K562 (cell line): ENCODE measurements around the gene DGLUCY. TPM values are rescaled to one million over a fixed set of nuclear protein-coding genes. Genes with fewer than 3 reads are reported as not detected.

Experiments used
- ATAC-seq: fragments of 200-7000 bp; cut with Tn5 transposase; 3 replicates; pipeline ENCODE4 v1.9.1; 2020; ENCODE audit warnings: moderate library complexity
- BruUV-seq: library from RNA; stranded (reverse); fragments of 400-500 nt; replicated peaks from 2 replicates; lab custom pipeline; 2021; lab: Mats Ljungman, UMichigan
- CTCF ChIA-PET: fragments of 300-600 bp; formaldehyde crosslinking; extraction: SDS; loops from one replicate; lab custom pipeline; 2021; ENCODE audit warnings: low intra/inter-chr PET ratio; lab: Yijun Ruan, JAX
- POLR2A ChIA-PET: fragments of 300-600, 350-650 bp; sonication (Branson Sonifier 250); formaldehyde crosslinking; extraction: SDS; loops from one replicate; lab custom pipeline; 2021; ENCODE audit warnings: antibody characterized with exemption, inconsistent platforms; lab: Yijun Ruan, JAX
- DNase-seq, 4 experiments: peaks; one replicate each; pipeline versions ENCODE4 v3.0.0 to v3.0.0-alpha.2; 2011 to 2018; ENCODE audit warnings: low spot score in 3 of 4, mixed read lengths in 3 of 4; ENCODE audit errors: extremely low read depth in 1 of 4
- FAIRE-seq: peaks from 2 replicates; lab custom pipeline; 2011; peaks lifted over from hg19 to GRCh38; lab: Jason Lieb, UNC
- H2AFZ ChIP-seq: 2 replicates; pipeline ENCODE4 v1.6.0; 2011; ENCODE audit warnings: low read depth, low read length, control low read depth, inconsistent platforms
- H3K27ac ChIP-seq: fragments of 200-600 bp; 3 replicates; pipeline ENCODE4 v1.8.0; 2011; ENCODE audit warnings: low read depth, mild to moderate bottlenecking, control low read depth, inconsistent platforms, low read length, moderate library complexity, mixed read lengths; ENCODE audit errors: extremely low read depth
- H3K27me3 ChIP-seq, 2 experiments: fragments of 300-600 bp in 1 of 2; 2 replicates in 1 of 2; 3 replicates in 1 of 2; pipeline versions ENCODE4 v1.6.0 to v1.8.0; 2011; ENCODE audit warnings: inconsistent platforms in 2 of 2, low read length in 2 of 2, mild to moderate bottlenecking in 1 of 2, mixed read lengths in 1 of 2, moderate library complexity in 1 of 2; ENCODE audit not compliant: control insufficient read depth in 2 of 2, insufficient read depth in 2 of 2
- H3K36me3 ChIP-seq: fragments of 300-600 bp; 3 replicates; pipeline ENCODE4 v1.8.0; 2011; ENCODE audit warnings: mild to moderate bottlenecking, low read length, inconsistent platforms; ENCODE audit not compliant: control insufficient read depth, insufficient read depth
- H3K4me1 ChIP-seq, 2 experiments: fragments of 200-600 bp in 1 of 2; replicated peaks in 1 of 2; 2 replicates in 1 of 2; 3 replicates in 1 of 2; pipeline versions ENCODE4 v1.5.1 to v1.8.0; 2011; ENCODE audit warnings: inconsistent platforms in 2 of 2, low read length in 2 of 2, mild to moderate bottlenecking in 1 of 2, mixed read lengths in 1 of 2, moderate library complexity in 1 of 2; ENCODE audit not compliant: control insufficient read depth in 2 of 2, insufficient read depth in 2 of 2
- H3K4me2 ChIP-seq: 2 replicates; pipeline ENCODE4 v1.6.1; 2011; ENCODE audit warnings: low read length, control low read depth, inconsistent platforms, mixed read lengths; ENCODE audit not compliant: insufficient read depth
- H3K4me3 ChIP-seq: fragments of 200-600 bp; sonication (generic), shearing (Covaris generic); 2 replicates; pipeline ENCODE4 v1.5.1; 2016; ENCODE audit warnings: control low read depth, inconsistent platforms
- H3K79me2 ChIP-seq: fragments of 200-600 bp; 3 replicates; pipeline ENCODE4 v1.8.0; 2011; ENCODE audit warnings: low read length, inconsistent platforms; ENCODE audit not compliant: control insufficient read depth, insufficient read depth
- H3K9ac ChIP-seq, 2 experiments: 2 replicates each; pipeline versions ENCODE4 v1.6.0 to v1.6.1; 2011; ENCODE audit warnings: low read depth in 2 of 2, low read length in 2 of 2, control low read depth in 1 of 2, inconsistent platforms in 1 of 2, mild to moderate bottlenecking in 1 of 2, mixed read lengths in 1 of 2; ENCODE audit not compliant: insufficient read depth in 1 of 2
- H3K9me1 ChIP-seq: one replicate; pipeline ENCODE4 v1.6.0; 2011; ENCODE audit warnings: inconsistent platforms, mild to moderate bottlenecking, low read length, moderate library complexity; ENCODE audit not compliant: control insufficient read depth, insufficient read depth
- H3K9me3 ChIP-seq: replicated peaks from 2 replicates; pipeline ENCODE4 v1.5.1; 2011; ENCODE audit warnings: low read depth, low read length, inconsistent platforms; ENCODE audit not compliant: control insufficient read depth, insufficient read depth
- H4K20me1 ChIP-seq: replicated peaks from 2 replicates; pipeline ENCODE4 v1.6.1; 2011; ENCODE audit warnings: low read length, inconsistent platforms, mixed read lengths; ENCODE audit not compliant: control insufficient read depth, insufficient read depth
- ADNP ChIP-seq: fragments of 200-800 bp; sonication (Bioruptor generic); IDR thresholded peaks from 2 replicates; pipeline ENCODE4 v1.6.1; 2016; ENCODE audit warnings: missing genetic modification characterization, missing compliant biosample characterization
- ARID2 ChIP-seq: fragments of 450-650 bp; IDR thresholded peaks from 2 replicates; pipeline ENCODE4 v1.6.1; 2017; ENCODE audit warnings: antibody characterized with exemption, mild to moderate bottlenecking
- BRD9 ChIP-seq: fragments of 450-650 bp; IDR thresholded peaks from 2 replicates; pipeline ENCODE4 v1.6.1; 2018; ENCODE audit warnings: low read depth; ENCODE audit not compliant: partially characterized antibody
- CBFA2T3 ChIP-seq: fragments of 450-650 bp; IDR thresholded peaks from 2 replicates; pipeline ENCODE4 v1.6.1; 2017
- CHD2 ChIP-seq: IDR thresholded peaks from 2 replicates; pipeline ENCODE4 v1.6.1; 2011; ENCODE audit warnings: low read depth, low read length
- CREBBP ChIP-seq: IDR thresholded peaks from one replicate; pipeline ENCODE4 v1.6.1; 2012; ENCODE audit warnings: low read depth, mild to moderate bottlenecking, control low read depth, inconsistent platforms, low read length
- EGR1 ChIP-seq: fragments of 450-650 bp; conservative IDR thresholded peaks from 2 replicates; pipeline ENCODE4 v1.6.1; 2017; ENCODE audit warnings: mild to moderate bottlenecking
- ELF4 ChIP-seq: fragments of 450-650 bp; formaldehyde crosslinking; IDR thresholded peaks from 2 replicates; pipeline ENCODE4 v1.4.0; 2022; ENCODE audit warnings: missing genetic modification characterization
- ETV6 ChIP-seq, 3 experiments: fragments of 150-350 bp in 1 of 3; sonication (generic) in 1 of 3; formaldehyde crosslinking in 1 of 3; IDR thresholded peaks; 2 replicates each; pipeline versions ENCODE4 v1.6.1 to v1.8.0; 2014 to 2022; ENCODE audit warnings: borderline replicate concordance in 2 of 3, low read depth in 2 of 3, antibody characterized with exemption in 1 of 3, low read length in 1 of 3, mild to moderate bottlenecking in 1 of 3, missing genetic modification reagents in 1 of 3
- GMEB1 ChIP-seq: fragments of 250-450 bp; sonication (Bioruptor Pico); IDR thresholded peaks from 2 replicates; pipeline ENCODE4 v1.4.0; 2020; ENCODE audit warnings: mild to moderate bottlenecking
- HDAC1 ChIP-seq, 2 experiments: fragments of 450-650 bp; IDR thresholded peaks; 2 replicates each; pipeline ENCODE4 v1.6.1; 2016 to 2017; ENCODE audit warnings: inconsistent platforms in 1 of 2, mild to moderate bottlenecking in 1 of 2, moderate library complexity in 1 of 2
- NFXL1 ChIP-seq: fragments of 450-650 bp; formaldehyde crosslinking; IDR thresholded peaks from 2 replicates; pipeline ENCODE4 v1.4.0; 2021; ENCODE audit warnings: mild to moderate bottlenecking
- RFX1 ChIP-seq: fragments of 450-650 bp; IDR thresholded peaks from 2 replicates; pipeline ENCODE4 v1.6.1; 2016; ENCODE audit warnings: mild to moderate bottlenecking, moderate library complexity
- SPI1 ChIP-seq: IDR thresholded peaks from 2 replicates; pipeline ENCODE4 v1.6.1; 2011; ENCODE audit warnings: low read depth, low read length, control low read depth, borderline replicate concordance
- SREBF2 ChIP-seq: sonication (generic); formaldehyde crosslinking; IDR thresholded peaks from 2 replicates; pipeline ENCODE4 v1.4.0; 2020; ENCODE audit warnings: mild to moderate bottlenecking, missing genetic modification reagents
- TBL1XR1 ChIP-seq, 2 experiments: IDR thresholded peaks; 2 replicates each; pipeline ENCODE4 v1.6.1; 2012; ENCODE audit warnings: improper control_type of control experiment in 2 of 2, low read length in 2 of 2, mild to moderate bottlenecking in 1 of 2
- ZNF384 ChIP-seq: IDR thresholded peaks from 2 replicates; pipeline ENCODE4 v1.6.1; 2012; ENCODE audit warnings: low read depth, low read length, improper control_type of control experiment
- WGBS: fragments of 100-300 bp; shearing (Covaris generic); methylation state at CpG from one replicate; pipeline ENCODE4 v1.1.6; 2016; ENCODE audit warnings: low coverage, mixed read lengths; ENCODE audit not compliant: insufficient coverage; ENCODE audit errors: missing lambda C conversion rate; 5-methylcytosine and 5-hydroxymethylcytosine counted together
- in situ Hi-C: fragments of 300-500 bp; cut with MboI; formaldehyde crosslinking; loops from 4 replicates; pipeline ENCODE4 v1.15.0; 2018; ENCODE audit warnings: inconsistent platforms, mixed read lengths
- intact Hi-C: fragments of 100-400 bp; cut with micrococcal nuclease; formaldehyde crosslinking; loops from 2 replicates; pipeline ENCODE4 v1.14.2; 2022
- polyA plus RNA-seq, 8 experiments: library from polyadenylated mRNA; depleted of rRNA in 4 of 8; stranded (reverse) in 5 of 8; unstranded in 3 of 8; fragments of >200 nt; fragmentation: Nextera tagmentation in 2 of 8; fragmentation: Illumina TruSeq in 1 of 8; extraction: Ambion mirVana in 2 of 8; extraction: Trizol in 1 of 8; gene quantifications; 2 replicates each; pipeline versions ENCODE4 v1.2.1 to v1.2.3, GENCODE V29; 2011 to 2014; ENCODE audit warnings: inconsistent platforms in 1 of 8, missing spikeins in 1 of 8
- total RNA-seq, 7 experiments: library from RNA; depleted of rRNA in 6 of 7; stranded (reverse); fragments of >200 nt in 6 of 7; fragmentation: Illumina TruSeq in 2 of 7; extraction: Trizol in 2 of 7; gene quantifications; 2 replicates each; pipeline versions ENCODE4 v1.2.1 to v1.2.3, GENCODE V29; 2011 to 2021; ENCODE audit warnings: low replicate concordance in 1 of 7

Gene DGLUCY
- total and polyA plus RNA-seq, 9 of the 15 experiments (the other 6 are each of a cell fraction or from before 2014, with no cell fraction given), result 9.9 to 28.4 (median 21.0) TPM

GRCh38 chr14:91082282-91082681, 31.6 kb upstream of the DGLUCY start:
- POLR2A ChIA-PET, result no interaction called here
- in situ Hi-C loops, result no loop called here

More at GRCh38 chr14:91082282-91082681, 31.6 kb upstream of the DGLUCY start:
- no peak for TF ChIP-seq GMEB1 (CRISPR knock-in tag)
- no peak for TF ChIP-seq ADNP (tag)
- no peak for TF ChIP-seq HDAC1 (IDR thresholded peaks at IDR 0.05)
- no peak for TF ChIP-seq NFXL1
- no peak for TF ChIP-seq ELF4 (CRISPR knock-in tag)
- TF ChIP-seq EGR1, result no peak
- no peak for TF ChIP-seq SPI1
- TF ChIP-seq SREBF2 (CRISPR knock-in tag), result no peak
- TF ChIP-seq ETV6 (IDR thresholded peaks at IDR 0.05; ENCODE audit: borderline replicate concordance in 1 of 2, low read depth in 2 of 2, low read length in 1 of 2), result no peak
- no peak for TF ChIP-seq ETV6 (CRISPR knock-in tag; IDR thresholded peaks at IDR 0.05; ENCODE audit: borderline replicate concordance)
- TF ChIP-seq ZNF384, result no peak
- TF ChIP-seq RFX1, result no peak
- TF ChIP-seq BRD9, result no peak
- TF ChIP-seq CREBBP, result no peak
- TF ChIP-seq ARID2, result no peak
- TF ChIP-seq CHD2, result no peak
- TF ChIP-seq CBFA2T3, result no peak
- TF ChIP-seq TBL1XR1 (IDR thresholded peaks at IDR 0.05; ENCODE audit: low read length in 2 of 2), result no peak
- Histone ChIP-seq H3K4me3 (no peak overlapping the region), H2AFZ (no peak overlapping the region), H3K79me2 (no peaks in the 10 kb centered on the region), H3K9me1 (no peaks in the 10 kb centered on the region), H3K4me1 (no peaks in the 10 kb centered on the region), H3K36me3 (no peaks in the 10 kb centered on the region), H3K27ac (no peak overlapping the region), H3K9me3 (no peaks in the 10 kb centered on the region), H4K20me1 (no peaks in the 10 kb centered on the region), H3K4me2 (no peak overlapping the region), H3K9ac (no peak overlapping the region), H3K27me3 (no peaks in the 10 kb centered on the region)
- intact Hi-C loops, result no loop called here
- DNase-seq (no peak), ATAC-seq (no peak), FAIRE-seq (no peak)
- 26% methylated on average over 3 of the region's 3 CpGs for WGBS
- BruUV-seq, result no TSS peak
- CTCF ChIA-PET, result interaction anchor here (0.6 kb wide), 1 partner anchor 47 kb away, joined by 4 read pairs; no protein-coding TSS in a partner anchor
